Measurements from ENCODE around the gene EFNA3. TPM values are rescaled to one million over a fixed set of nuclear protein-coding genes. Genes with fewer than 3 reads are reported as not detected.

The EFNA3 gene
- total RNA-seq, 2 donors from 2014 or later = 1.1 to 1.4 TPM

- DNase-seq (no peak), ATAC-seq (no peak)
- intact Hi-C loops (cut with DNase I) = no loop called here
These were observed 34.3 kb upstream of the EFNA3 start for GRCh38 chr1:155044365-155044764.

- ATAC-seq = peak; percentile 89 to 91
- peak; percentile 84 for DNase-seq
- intact Hi-C loops (cut with DNase I) = loop anchor here in 1 of 2 donors (5.0 kb wide), 1 partner anchor 37 kb away; no protein-coding TSS in a partner anchor
These were observed 33.6 kb upstream of the EFNA3 start for GRCh38 chr1:155044812-155045657.

- intact Hi-C loops (cut with DNase I) = loop anchor here in 1 of 2 donors (5.0 kb wide), 1 partner anchor 34 kb away; no protein-coding TSS in a partner anchor
- no peak for ATAC-seq
- DNase-seq = no peak
These were observed 29.9 kb upstream of the EFNA3 start for GRCh38 chr1:155048449-155049334.

- ATAC-seq (no peak), DNase-seq (no peak)
- intact Hi-C loops (cut with DNase I) = loop anchor here in 1 of 2 donors (5.0 kb wide), 1 partner anchor 32 kb away; no protein-coding TSS in a partner anchor
These were observed 28.7 kb upstream of the EFNA3 start for GRCh38 chr1:155049651-155050559.

- DNase-seq (peak; percentile 88), ATAC-seq (peak; percentile 92 to 93)
- intact Hi-C loops (cut with DNase I) = no loop called here
These were observed 27.9 kb upstream of the EFNA3 start, which contains the start of gene ADAM15 for GRCh38 chr1:155050560-155051341. TSS of gene ADAM15 (plus strand) at chr1:155051316. CDS start at chr1:155051387, 71 bp downstream.

GRCh38 chr1:155051342-155051776 lies 27.3 kb upstream of the EFNA3 start:
- intact Hi-C loops (cut with DNase I) = no loop called here
- peak; percentile 5 to 6 for ATAC-seq
- DNase-seq = no peak

GRCh38 chr1:155051777-155052398 lies 26.7 kb upstream of the EFNA3 start:
- ATAC-seq = peak; percentile 23 to 65
- intact Hi-C loops (cut with DNase I) = no loop called here
- DNase-seq = peak; percentile 84

- intact Hi-C loops (cut with DNase I) = no loop called here
- DNase-seq (peak; percentile 76), ATAC-seq (peak in 1 of 2 donors; percentile 11)
These were observed 25.9 kb upstream of the EFNA3 start for GRCh38 chr1:155052439-155053395.

GRCh38 chr1:155053531-155054105 lies 25.0 kb upstream of the EFNA3 start:
- no peak for DNase-seq
- intact Hi-C loops (cut with DNase I) = no loop called here
- ATAC-seq = no peak

- no peak for ATAC-seq
- intact Hi-C loops (cut with DNase I) = no loop called here
- DNase-seq = no peak
These were observed 21.5 kb upstream of the EFNA3 start for GRCh38 chr1:155057104-155057503.

GRCh38 chr1:155057788-155058211 lies 20.8 kb upstream of the EFNA3 start:
- no peak for DNase-seq
- ATAC-seq = no peak
- intact Hi-C loops (cut with DNase I) = no loop called here

GRCh38 chr1:155060736-155061135 lies 17.9 kb upstream of the EFNA3 start:
- intact Hi-C loops (cut with DNase I) = loop anchor here in 1 of 2 donors (5.0 kb wide), 2 partner anchors 98 to 148 kb away; partner anchors contain the start of gene PYGO2
- DNase-seq (no peak), ATAC-seq (no peak)

GRCh38 chr1:155061381-155062150 lies 17.1 kb upstream of the EFNA3 start:
- ATAC-seq = peak; percentile 53 to 64
- DNase-seq = peak; percentile 88
- intact Hi-C loops (cut with DNase I) = loop anchor here in 1 of 2 donors (5.0 kb wide), 2 partner anchors 99 to 149 kb away; partner anchors contain the start of gene PYGO2

- DNase-seq (no peak), ATAC-seq (peak in 1 of 2 donors; percentile 0)
- intact Hi-C loops (cut with DNase I) = loop anchor here in 1 of 2 donors (5.0 kb wide), 2 partner anchors 100 to 150 kb away; partner anchors contain the start of gene PYGO2
These were observed 16.4 kb upstream of the EFNA3 start for GRCh38 chr1:155062151-155062686.

All from left cardiac atrium (tissue), 4 donors.